Esophagus muscularis mucosa (tissue), 4 donors: ENCODE measurements around the gene CCDC24. TPM values are rescaled to one million over a fixed set of nuclear protein-coding genes. Genes with fewer than 3 reads are reported as not detected.

ENCODE experiments used
- DNase-seq: peaks from one replicate; pipeline ENCODE4 v3.0.0-alpha.2; 2017; ENCODE audit errors: extremely low spot score
- H3K27ac ChIP-seq, 4 donors: fragments of 200-600 bp; sonication (generic); replicated peaks in 1 of 4; 1 replicate in 3 of 4; 2 replicates in 1 of 4; pipeline ENCODE4 v1.5.1; 2016 to 2019; ENCODE audit warnings: mild to moderate bottlenecking in 1 of 4
- H3K27me3 ChIP-seq, 4 donors: fragments of 200-600 bp; sonication (generic); one replicate each; pipeline versions ENCODE4 v1.5.1 to v1.6.0; 2016 to 2019
- H3K36me3 ChIP-seq, 4 donors: fragments of 200-600 bp; sonication (generic); one replicate each; pipeline ENCODE4 v1.5.1; 2016 to 2019
- H3K4me1 ChIP-seq, 4 donors: fragments of 200-600 bp; sonication (generic); one replicate each; pipeline ENCODE4 v1.5.1; 2016 to 2019
- H3K4me3 ChIP-seq, 4 donors: fragments of 200-600 bp; sonication (generic); 1 replicate in 2 of 4; 2 replicates in 2 of 4; pipeline ENCODE4 v1.5.1; 2016 to 2019; ENCODE audit warnings: mild to moderate bottlenecking in 4 of 4, moderate library complexity in 1 of 4
- H3K9me3 ChIP-seq, 4 donors: fragments of 200-600 bp; sonication (generic); 1 replicate in 3 of 4; 2 replicates in 1 of 4; pipeline ENCODE4 v1.5.1; 2016 to 2019
- CTCF ChIP-seq, 3 experiments: fragments of 200-600 bp in 2 of 3; fragments of 450-650 bp in 1 of 3; sonication (generic) in 2 of 3; IDR thresholded peaks; one replicate each; pipeline ENCODE4 v1.5.1; 2017 to 2019; ENCODE audit warnings: antibody characterized with exemption in 3 of 3, mild to moderate bottlenecking in 2 of 3, moderate library complexity in 1 of 3
- EP300 ChIP-seq: sonication (generic); formaldehyde crosslinking; IDR thresholded peaks from one replicate; pipeline ENCODE4 v1.6.1; 2017; ENCODE audit warnings: antibody characterized with exemption
- POLR2A ChIP-seq: fragments of 450-650 bp; IDR thresholded peaks from one replicate; pipeline ENCODE4 v1.6.1; 2017; ENCODE audit warnings: antibody characterized with exemption, moderate library complexity, mild to moderate bottlenecking, low read depth
- POLR2AphosphoS5 ChIP-seq, 2 donors: sonication (generic); formaldehyde crosslinking; IDR thresholded peaks; one replicate each; pipeline ENCODE4 v1.6.1; 2017; ENCODE audit warnings: antibody characterized with exemption in 2 of 2
- WGBS: methylation state at CpG from one replicate; pipeline ENCODE4 v1.1.5; 2018; 5-methylcytosine and 5-hydroxymethylcytosine counted together
- intact Hi-C: fragments of 100-400 bp; cut with DNase I; formaldehyde crosslinking; loops from one replicate; pipeline ENCODE4 v1.15.1; 2023
- total RNA-seq, 4 donors: library from RNA; depleted of rRNA; stranded (reverse); fragments of >200 nt; gene quantifications; one replicate each; pipeline versions ENCODE4 v1.1.0 to v1.2.1, GENCODE V29; 2016

CCDC24 gene
- total RNA-seq, 4 donors from 2014 or later, result 6.2 to 7.3 (median 6.7) TPM

DNA sequence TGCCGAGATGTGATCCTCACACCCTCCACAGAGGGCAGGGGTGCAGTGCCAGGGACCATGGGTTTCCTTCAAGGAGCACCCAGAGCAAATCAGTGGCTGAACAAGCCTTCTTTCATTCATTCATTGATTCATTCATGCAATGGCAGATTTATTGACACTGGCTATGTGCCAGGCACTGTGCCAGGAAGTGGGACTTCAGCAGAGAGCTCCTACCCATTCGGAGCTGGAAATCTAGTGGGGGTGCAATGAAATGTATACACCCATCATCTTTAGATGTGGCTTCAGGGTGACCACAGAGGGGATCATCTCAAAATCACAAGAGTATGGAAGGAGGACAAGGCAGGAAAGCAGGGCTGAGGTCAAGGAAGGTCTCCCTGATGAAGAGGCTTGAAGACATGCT, 21.0 kb downstream of the CCDC24 start:
- Histone ChIP-seq H3K4me1 (peaks cover 2 to 37% (median 13%) of the 10 kb centered on the region in 4 donors), H3K27ac (no peak overlapping the region), H3K9me3 (no peaks in the 10 kb centered on the region), H3K4me3 (no peak overlapping the region), H3K36me3 (peaks cover 0 to 19% (median 5%) of the 10 kb centered on the region in 4 donors), H3K27me3 (no peaks in the 10 kb centered on the region)
- DNase-seq, result no peak
- 60% methylated on average over 1 of the region's 2 CpGs for WGBS
- TF ChIP-seq CTCF (IDR thresholded peaks at IDR 0.05), result no peak
- no peak for TF ChIP-seq EP300
- no peak for TF ChIP-seq POLR2AphosphoS5 (IDR thresholded peaks at IDR 0.05)
- TF ChIP-seq POLR2A, result no peak
- intact Hi-C loops, result no loop called here

GRCh38 chr1:44012941-44013609, 21.7 kb downstream of the CCDC24 start:
- Histone ChIP-seq H3K4me1 (peaks cover 2 to 37% (median 13%) of the 10 kb centered on the region in 4 donors), H3K9me3 (no peaks in the 10 kb centered on the region), H3K4me3 (no peak overlapping the region), H3K27ac (no peak overlapping the region), H3K27me3 (no peaks in the 10 kb centered on the region), H3K36me3 (peaks cover 0 to 16% (median 5%) of the 10 kb centered on the region in 4 donors)
- TF ChIP-seq POLR2A, result no peak
- no peak for TF ChIP-seq POLR2AphosphoS5 (IDR thresholded peaks at IDR 0.05)
- TF ChIP-seq CTCF (IDR thresholded peaks at IDR 0.05), result no peak
- TF ChIP-seq EP300, result no peak
- WGBS, result no CpG with 5 or more reads among the region's 13 CpGs
- intact Hi-C loops, result no loop called here
- DNase-seq, result no peak

GRCh38 chr1:44013949-44014348, 22.6 kb downstream of the CCDC24 start:
- H3K4me1 ChIP-seq, result peaks cover 2 to 37% (median 13%) of the 10 kb centered on the region in 4 donors
- no peak overlapping the region for H3K27ac ChIP-seq
- H3K4me3 ChIP-seq, result no peak overlapping the region
- H3K9me3 ChIP-seq, result no peaks in the 10 kb centered on the region
- intact Hi-C loops, result no loop called here
- WGBS, result 59% methylated on average over 5 of the region's 5 CpGs
- H3K27me3 ChIP-seq, result no peaks in the 10 kb centered on the region
- peaks cover 0 to 15% (median 5%) of the 10 kb centered on the region in 4 donors for H3K36me3 ChIP-seq
- TF ChIP-seq POLR2A, result no peak
- no peak for TF ChIP-seq EP300
- no peak for TF ChIP-seq CTCF (IDR thresholded peaks at IDR 0.05)
- no peak for TF ChIP-seq POLR2AphosphoS5 (IDR thresholded peaks at IDR 0.05)
- no peak for DNase-seq

- intact Hi-C loops, result no loop called here
- Histone ChIP-seq H3K27me3 (no peaks in the 10 kb centered on the region), H3K9me3 (no peaks in the 10 kb centered on the region), H3K36me3 (peaks cover 0 to 18% (median 3%) of the 10 kb centered on the region in 4 donors), H3K4me3 (no peak overlapping the region), H3K4me1 (peaks cover 2 to 37% (median 13%) of the 10 kb centered on the region in 4 donors), H3K27ac (no peak overlapping the region)
- no peak for TF ChIP-seq EP300
- no peak for TF ChIP-seq CTCF (IDR thresholded peaks at IDR 0.05)
- TF ChIP-seq POLR2AphosphoS5 (IDR thresholded peaks at IDR 0.05), result no peak
- no peak for TF ChIP-seq POLR2A
- DNase-seq, result no peak
- 81% methylated on average over 8 of the region's 8 CpGs for WGBS
Observed at GRCh38 chr1:44014365-44015104, 23.1 kb downstream of the CCDC24 start.
